Cortex of kidney (tissue), 1 donor: ENCODE data around the gene NCMAP.

Experiments used
- DNase-seq: peaks from one replicate; lab custom pipeline; 2025; lab: John Stamatoyannopoulos, UW

The NCMAP gene

GRCh38 chr1:24570265-24571125, 14.6 kb downstream of the NCMAP start:
- DNase-seq: no peak

- DNase-seq: no peak
Observed at GRCh38 chr1:24572301-24572700, 16.4 kb downstream of the NCMAP start.

GRCh38 chr1:24575905-24576587, 20.2 kb downstream of the NCMAP start:
- DNase-seq: no peak

- no peak for DNase-seq
Observed at GRCh38 chr1:24578846-24579245, 23.0 kb downstream of the NCMAP start.

GRCh38 chr1:24580756-24581155, 24.9 kb downstream of the NCMAP start:
- no peak for DNase-seq

GRCh38 chr1:24584171-24584647, 28.3 kb downstream of the NCMAP start:
- no peak for DNase-seq

- DNase-seq: no peak
Observed at GRCh38 chr1:24586119-24586518, 30.2 kb downstream of the NCMAP start.

GRCh38 chr1:24586970-24587820, 31.3 kb downstream of the NCMAP start:
- DNase-seq: no peak

GRCh38 chr1:24588573-24588972, 32.7 kb downstream of the NCMAP start:
- no peak for DNase-seq

GRCh38 chr1:24589200-24589599, 33.3 kb downstream of the NCMAP start:
- DNase-seq: no peak

GRCh38 chr1:24591781-24592180, 35.9 kb downstream of the NCMAP start:
- DNase-seq: no peak

- DNase-seq: no peak
Observed at GRCh38 chr1:24594328-24594598, 38.4 kb downstream of the NCMAP start.

- no peak for DNase-seq
Observed at GRCh38 chr1:24596401-24596880, 40.6 kb downstream of the NCMAP start.

GRCh38 chr1:24599265-24599664, 43.4 kb downstream of the NCMAP start:
- no peak for DNase-seq

- DNase-seq: no peak
Observed at GRCh38 chr1:24600551-24600950, 44.7 kb downstream of the NCMAP start.

GRCh38 chr1:24605534-24606295, 49.8 kb downstream of the NCMAP start:
- DNase-seq: no peak

- DNase-seq: no peak
Observed at GRCh38 chr1:24606296-24606605, 50.4 kb downstream of the NCMAP start.

- DNase-seq: no peak
Observed at GRCh38 chr1:24606621-24607020, 50.7 kb downstream of the NCMAP start.

GRCh38 chr1:24609949-24610517, 54.1 kb downstream of the NCMAP start:
- DNase-seq: no peak

- DNase-seq: no peak
Observed at GRCh38 chr1:24619376-24619775, 63.5 kb downstream of the NCMAP start.

GRCh38 chr1:24620678-24621077, 64.8 kb downstream of the NCMAP start:
- DNase-seq: no peak

- DNase-seq: no peak
Observed at GRCh38 chr1:24621121-24621520, 65.2 kb downstream of the NCMAP start.
